ENCODE data around the gene CACYBP. TPM values are rescaled to one million over a fixed set of nuclear protein-coding genes. Genes with fewer than 3 reads are reported as not detected.

CACYBP gene
- total and polyA plus RNA-seq, 12 donors, result 20.2 to 106 (median 53.1) TPM

DNA sequence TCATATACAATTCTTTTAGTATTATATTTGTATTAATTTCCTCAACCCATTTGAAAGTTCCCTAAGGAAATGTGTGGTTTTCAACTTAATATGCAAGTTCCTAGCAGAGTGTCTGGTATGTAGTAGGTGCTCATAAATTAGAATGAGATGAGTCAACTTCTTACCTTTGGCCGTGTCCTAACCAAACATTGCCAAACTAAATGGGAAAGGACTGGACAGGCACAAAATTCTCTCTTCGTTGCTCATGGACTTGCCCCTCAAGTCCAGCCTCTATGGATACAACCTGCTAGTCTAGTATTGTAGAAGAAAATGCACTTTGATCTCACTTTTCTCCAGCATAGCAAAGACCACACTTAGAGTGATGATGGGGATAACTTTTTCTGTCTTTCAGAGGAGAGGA is 35.0 kb downstream of the CACYBP start:
- H3K27me3 ChIP-seq, result no peaks in the 10 kb centered on the region
- no peak for DNase-seq
- H3K27ac ChIP-seq, result no peak overlapping the region
- no peaks in the 10 kb centered on the region for H3K36me3 ChIP-seq
- intact Hi-C loops (cut with DNase I), result loop anchor here in 9 of 10 donors (5.0 to 10.0 kb wide), 6 partner anchors 88 to 288 kb away; no protein-coding TSS in a partner anchor
- no peak for TF ChIP-seq CTCF (IDR thresholded peaks at IDR 0.05)
- WGBS, 2 donors, result 84 to 91% methylated on average over 2 of the region's 2 CpGs
- no peak overlapping the region for H3K4me3 ChIP-seq
- ATAC-seq, result no peak
- H3K9me3 ChIP-seq, result no peaks in the 10 kb centered on the region
- H3K4me1 ChIP-seq, result no peaks in the 10 kb centered on the region

DNA sequence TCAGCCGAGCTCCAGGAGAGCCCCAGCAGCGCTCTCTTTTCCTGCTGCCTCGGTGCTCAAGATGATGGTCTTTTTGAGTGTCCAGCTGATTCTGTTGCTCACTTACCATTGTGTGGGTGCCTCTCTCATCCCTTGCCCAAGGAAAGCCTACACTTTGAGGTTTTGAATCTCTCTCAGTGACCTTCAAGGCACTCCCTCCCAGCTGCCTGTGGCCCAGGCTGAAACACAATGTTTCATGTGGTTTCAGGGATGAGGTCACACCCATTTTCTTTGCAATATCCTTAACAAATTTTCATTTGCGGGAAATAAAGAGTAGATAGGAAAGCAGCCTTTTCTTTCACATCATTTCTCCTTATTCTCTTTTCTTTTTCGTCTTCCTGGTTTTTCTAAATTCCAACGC is 36.1 kb downstream of the CACYBP start:
- intact Hi-C loops (cut with DNase I), result loop anchor here in 4 of 10 donors (10.0 kb wide), 1 partner anchor 279 kb away; no protein-coding TSS in a partner anchor
- H3K4me3 ChIP-seq, result no peak overlapping the region
- ATAC-seq, result no peak

DNA sequence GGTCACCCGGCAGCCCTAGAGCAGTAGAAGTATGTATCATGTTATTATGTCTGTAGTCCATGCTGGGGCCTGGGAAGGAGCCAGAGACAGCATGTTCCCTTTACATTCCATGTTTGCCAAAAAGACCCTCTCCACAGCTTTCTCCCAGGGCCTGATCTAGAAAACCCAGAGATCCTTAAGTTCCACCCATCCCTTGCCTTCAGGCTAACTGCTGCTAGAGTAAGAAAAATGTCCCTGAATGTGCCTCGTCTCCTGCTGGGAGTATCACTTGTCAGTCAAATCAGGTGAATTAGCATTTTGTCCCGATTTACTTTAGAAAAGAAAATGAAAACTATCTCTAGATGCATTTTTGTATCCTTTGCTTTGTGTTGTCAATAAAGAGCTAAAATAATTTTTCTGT is 36.7 kb downstream of the CACYBP start:
- no peaks in the 10 kb centered on the region for H3K27me3 ChIP-seq
- H3K27ac ChIP-seq, result no peak overlapping the region
- no peaks in the 10 kb centered on the region for H3K36me3 ChIP-seq
- DNase-seq, result no peak
- intact Hi-C loops (cut with DNase I), result loop anchor here in 4 of 10 donors (10.0 kb wide), 1 partner anchor 278 kb away; no protein-coding TSS in a partner anchor
- no peaks in the 10 kb centered on the region for H3K9me3 ChIP-seq
- H3K4me1 ChIP-seq, result no peaks in the 10 kb centered on the region
- no peak for TF ChIP-seq CTCF (IDR thresholded peaks at IDR 0.05)
- ATAC-seq, result no peak
- WGBS, 2 donors, result 58 to 75% methylated on average over 3 of the region's 3 CpGs
- no peak overlapping the region for H3K4me3 ChIP-seq

More for the DNA sequence above, 36.1 kb downstream of the CACYBP start:
- 91 to 94% methylated on average over 6 of the region's 6 CpGs for WGBS, 2 donors
- Histone ChIP-seq H3K36me3 (no peaks in the 10 kb centered on the region), H3K9me3 (no peaks in the 10 kb centered on the region), H3K4me1 (no peaks in the 10 kb centered on the region), H3K27ac (no peak overlapping the region), H3K27me3 (no peaks in the 10 kb centered on the region)
- no peak for TF ChIP-seq CTCF (IDR thresholded peaks at IDR 0.05)
- DNase-seq, result no peak

GRCh38 chr1:175037416-175037815 is 37.7 kb downstream of the CACYBP start:
- Histone ChIP-seq H3K36me3 (no peaks in the 10 kb centered on the region), H3K9me3 (no peaks in the 10 kb centered on the region), H3K4me1 (no peaks in the 10 kb centered on the region), H3K4me3 (no peak overlapping the region), H3K27ac (no peak overlapping the region), H3K27me3 (no peaks in the 10 kb centered on the region)
- intact Hi-C loops (cut with DNase I), result loop anchor here in 4 of 10 donors (10.0 kb wide), 1 partner anchor 277 kb away; no protein-coding TSS in a partner anchor
- TF ChIP-seq CTCF (IDR thresholded peaks at IDR 0.05), result no peak
- no peak for DNase-seq
- ATAC-seq, result no peak
- 51 to 63% methylated on average over 7 of the region's 7 CpGs for WGBS, 2 donors

Measured in heart right ventricle (tissue), 16 donors.